ENCODE measurements around the gene SCRT2.
"Not testable (repeated sequence)": the region's sequence is repeated elsewhere in the genome, so short reads cannot be mapped to it uniquely, and the experiment has no call there.

SCRT2 gene

DNA sequence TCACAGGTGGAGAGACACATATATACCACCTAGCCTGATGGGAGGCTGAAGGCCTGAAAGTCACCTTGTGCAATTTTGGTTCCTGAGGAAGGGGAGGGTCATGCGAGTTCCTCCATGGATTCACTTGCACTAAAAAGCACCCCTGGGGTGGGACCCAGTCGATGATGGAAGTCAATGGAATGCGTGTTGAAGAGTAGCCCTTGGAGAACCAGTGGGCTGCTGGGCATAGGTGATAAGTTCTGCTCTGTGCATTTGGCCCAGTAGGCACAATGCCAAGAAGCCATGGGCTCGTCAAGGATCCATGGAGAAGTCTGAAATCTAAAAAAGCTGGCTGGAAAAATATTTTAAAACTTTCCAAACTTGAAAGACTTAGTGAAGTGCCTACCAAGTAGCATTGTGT lies 18.9 kb upstream of the SCRT2 start:
- no peak overlapping the region for H3K4me3 ChIP-seq (replicated peaks in 1 of 2; ENCODE audit: low read depth in 2 of 2, low read length in 2 of 2)
- TF ChIP-seq CTCF (IDR thresholded peaks at IDR 0.05; ENCODE audit: low read depth, low read length) = no peak

GRCh38 chr20:693786-694185 lies 18.2 kb upstream of the SCRT2 start:
- not testable (repeated sequence) for H3K4me3 ChIP-seq (replicated peaks in 1 of 2; ENCODE audit: low read depth in 2 of 2, low read length in 2 of 2); DNase-seq (ENCODE audit: low read depth in 2 of 2)

More for the DNA sequence above, 18.9 kb upstream of the SCRT2 start:
- DNase-seq (ENCODE audit: low read depth in 2 of 2) = no peak

- TF ChIP-seq CTCF (IDR thresholded peaks at IDR 0.05; ENCODE audit: low read depth, low read length) = no peak
- no peak for DNase-seq (ENCODE audit: low read depth in 2 of 2)
- no peak overlapping the region for H3K4me3 ChIP-seq (replicated peaks in 1 of 2; ENCODE audit: low read depth in 2 of 2, low read length in 2 of 2)
Measured at GRCh38 chr20:692044-692443, 16.4 kb upstream of the SCRT2 start.

DNA sequence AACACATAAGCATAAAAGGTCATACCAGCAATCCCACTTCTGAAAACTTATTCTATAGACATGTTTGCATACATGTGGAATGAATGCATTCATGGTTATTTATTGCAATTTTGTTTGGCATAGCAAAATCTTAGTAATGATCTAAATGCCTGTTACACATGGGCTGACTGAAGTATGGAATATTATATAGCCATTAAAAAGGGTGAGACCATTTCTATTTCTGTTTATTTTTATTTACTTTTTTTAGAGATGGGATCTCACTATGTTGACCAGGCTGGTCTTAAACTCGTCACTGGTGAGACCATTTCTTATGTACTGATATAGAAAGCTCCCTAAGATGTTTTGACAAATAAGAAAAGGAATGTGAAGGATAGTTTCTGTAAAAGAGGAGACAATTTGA lies 14.3 kb upstream of the SCRT2 start:
- no peak for DNase-seq (ENCODE audit: low read depth in 2 of 2)
- no peak overlapping the region for H3K4me3 ChIP-seq (replicated peaks in 1 of 2; ENCODE audit: low read depth in 2 of 2, low read length in 2 of 2)
- TF ChIP-seq CTCF (IDR thresholded peaks at IDR 0.05; ENCODE audit: low read depth, low read length) = no peak

- DNase-seq (ENCODE audit: low read depth in 2 of 2) = no peak
- no peak for TF ChIP-seq CTCF (IDR thresholded peaks at IDR 0.05; ENCODE audit: low read depth, low read length)
Measured at GRCh38 chr20:689348-689747, 13.7 kb upstream of the SCRT2 start.

GRCh38 chr20:688809-689212 lies 13.2 kb upstream of the SCRT2 start:
- no peak for TF ChIP-seq CTCF (IDR thresholded peaks at IDR 0.05; ENCODE audit: low read depth, low read length)
- H3K4me3 ChIP-seq (replicated peaks in 1 of 2; ENCODE audit: low read depth in 2 of 2, low read length in 2 of 2) = no peak overlapping the region
- no peak for DNase-seq (ENCODE audit: low read depth in 2 of 2)

More at GRCh38 chr20:689348-689747, 13.7 kb upstream of the SCRT2 start:
- no peak overlapping the region for H3K4me3 ChIP-seq (replicated peaks in 1 of 2; ENCODE audit: low read depth in 2 of 2, low read length in 2 of 2)

- no peak overlapping the region for H3K4me3 ChIP-seq (replicated peaks in 1 of 2; ENCODE audit: low read depth in 2 of 2, low read length in 2 of 2)
- no peak for DNase-seq (ENCODE audit: low read depth in 2 of 2)
- no peak for TF ChIP-seq CTCF (IDR thresholded peaks at IDR 0.05; ENCODE audit: low read depth, low read length)
Measured at GRCh38 chr20:687468-688203, 12.0 kb upstream of the SCRT2 start.
